K562 (cell line): Measurements from ENCODE around the gene CNTN6. TPM values are rescaled to one million over a fixed set of nuclear protein-coding genes. Genes with fewer than 3 reads are reported as not detected.

Experiments used
- ATAC-seq: fragments of 200-7000 bp; cut with Tn5 transposase; 3 replicates; pipeline ENCODE4 v1.9.1; 2020; ENCODE audit warnings: moderate library complexity
- BruUV-seq: library from RNA; stranded (reverse); fragments of 400-500 nt; replicated peaks from 2 replicates; lab custom pipeline; 2021; lab: Mats Ljungman, UMichigan
- CTCF ChIA-PET: fragments of 300-600 bp; formaldehyde crosslinking; extraction: SDS; loops from one replicate; lab custom pipeline; 2021; ENCODE audit warnings: low intra/inter-chr PET ratio; lab: Yijun Ruan, JAX
- POLR2A ChIA-PET: fragments of 300-600, 350-650 bp; sonication (Branson Sonifier 250); formaldehyde crosslinking; extraction: SDS; loops from one replicate; lab custom pipeline; 2021; ENCODE audit warnings: antibody characterized with exemption, inconsistent platforms; lab: Yijun Ruan, JAX
- DNase-seq, 4 experiments: peaks; one replicate each; pipeline versions ENCODE4 v3.0.0 to v3.0.0-alpha.2; 2011 to 2018; ENCODE audit warnings: low spot score in 3 of 4, mixed read lengths in 3 of 4; ENCODE audit errors: extremely low read depth in 1 of 4
- FAIRE-seq: peaks from 2 replicates; lab custom pipeline; 2011; peaks lifted over from hg19 to GRCh38; lab: Jason Lieb, UNC
- H2AFZ ChIP-seq: 2 replicates; pipeline ENCODE4 v1.6.0; 2011; ENCODE audit warnings: low read depth, low read length, control low read depth, inconsistent platforms
- H3K27ac ChIP-seq: fragments of 200-600 bp; 3 replicates; pipeline ENCODE4 v1.8.0; 2011; ENCODE audit warnings: low read depth, mild to moderate bottlenecking, control low read depth, inconsistent platforms, low read length, moderate library complexity, mixed read lengths; ENCODE audit errors: extremely low read depth
- H3K27me3 ChIP-seq, 2 experiments: fragments of 300-600 bp in 1 of 2; 2 replicates in 1 of 2; 3 replicates in 1 of 2; pipeline versions ENCODE4 v1.6.0 to v1.8.0; 2011; ENCODE audit warnings: inconsistent platforms in 2 of 2, low read length in 2 of 2, mild to moderate bottlenecking in 1 of 2, mixed read lengths in 1 of 2, moderate library complexity in 1 of 2; ENCODE audit not compliant: control insufficient read depth in 2 of 2, insufficient read depth in 2 of 2
- H3K36me3 ChIP-seq: fragments of 300-600 bp; 3 replicates; pipeline ENCODE4 v1.8.0; 2011; ENCODE audit warnings: mild to moderate bottlenecking, low read length, inconsistent platforms; ENCODE audit not compliant: control insufficient read depth, insufficient read depth
- H3K4me1 ChIP-seq, 2 experiments: fragments of 200-600 bp in 1 of 2; replicated peaks in 1 of 2; 2 replicates in 1 of 2; 3 replicates in 1 of 2; pipeline versions ENCODE4 v1.5.1 to v1.8.0; 2011; ENCODE audit warnings: inconsistent platforms in 2 of 2, low read length in 2 of 2, mild to moderate bottlenecking in 1 of 2, mixed read lengths in 1 of 2, moderate library complexity in 1 of 2; ENCODE audit not compliant: control insufficient read depth in 2 of 2, insufficient read depth in 2 of 2
- H3K4me2 ChIP-seq: 2 replicates; pipeline ENCODE4 v1.6.1; 2011; ENCODE audit warnings: low read length, control low read depth, inconsistent platforms, mixed read lengths; ENCODE audit not compliant: insufficient read depth
- H3K4me3 ChIP-seq: fragments of 200-600 bp; sonication (generic), shearing (Covaris generic); 2 replicates; pipeline ENCODE4 v1.5.1; 2016; ENCODE audit warnings: control low read depth, inconsistent platforms
- H3K79me2 ChIP-seq: fragments of 200-600 bp; 3 replicates; pipeline ENCODE4 v1.8.0; 2011; ENCODE audit warnings: low read length, inconsistent platforms; ENCODE audit not compliant: control insufficient read depth, insufficient read depth
- H3K9ac ChIP-seq, 2 experiments: 2 replicates each; pipeline versions ENCODE4 v1.6.0 to v1.6.1; 2011; ENCODE audit warnings: low read depth in 2 of 2, low read length in 2 of 2, control low read depth in 1 of 2, inconsistent platforms in 1 of 2, mild to moderate bottlenecking in 1 of 2, mixed read lengths in 1 of 2; ENCODE audit not compliant: insufficient read depth in 1 of 2
- H3K9me1 ChIP-seq: one replicate; pipeline ENCODE4 v1.6.0; 2011; ENCODE audit warnings: inconsistent platforms, mild to moderate bottlenecking, low read length, moderate library complexity; ENCODE audit not compliant: control insufficient read depth, insufficient read depth
- H3K9me3 ChIP-seq: replicated peaks from 2 replicates; pipeline ENCODE4 v1.5.1; 2011; ENCODE audit warnings: low read depth, low read length, inconsistent platforms; ENCODE audit not compliant: control insufficient read depth, insufficient read depth
- H4K20me1 ChIP-seq: replicated peaks from 2 replicates; pipeline ENCODE4 v1.6.1; 2011; ENCODE audit warnings: low read length, inconsistent platforms, mixed read lengths; ENCODE audit not compliant: control insufficient read depth, insufficient read depth
- CEBPG ChIP-seq, 3 experiments: fragments of 200-800 bp in 1 of 3; sonication (Bioruptor generic) in 1 of 3; sonication (generic) in 1 of 3; formaldehyde crosslinking in 1 of 3; IDR thresholded peaks in 2 of 3; conservative IDR thresholded peaks in 1 of 3; 2 replicates each; pipeline versions ENCODE4 v1.6.1 to v1.8.0; 2016 to 2022; ENCODE audit warnings: missing compliant biosample characterization in 2 of 3, missing genetic modification characterization in 2 of 3, mild to moderate bottlenecking in 1 of 3, missing genetic modification reagents in 1 of 3
- ZBTB40 ChIP-seq, 2 experiments: fragments of 450-650 bp in 1 of 2; sonication (generic) in 1 of 2; formaldehyde crosslinking in 1 of 2; IDR thresholded peaks; 2 replicates each; pipeline versions ENCODE4 v1.7.1 to v1.9.0; 2016 to 2022; ENCODE audit warnings: inconsistent platforms in 1 of 2, mild to moderate bottlenecking in 1 of 2, missing genetic modification reagents in 1 of 2
- WGBS: fragments of 100-300 bp; shearing (Covaris generic); methylation state at CpG from one replicate; pipeline ENCODE4 v1.1.6; 2016; ENCODE audit warnings: low coverage, mixed read lengths; ENCODE audit not compliant: insufficient coverage; ENCODE audit errors: missing lambda C conversion rate; 5-methylcytosine and 5-hydroxymethylcytosine counted together
- in situ Hi-C: fragments of 300-500 bp; cut with MboI; formaldehyde crosslinking; loops from 4 replicates; pipeline ENCODE4 v1.15.0; 2018; ENCODE audit warnings: inconsistent platforms, mixed read lengths
- intact Hi-C: fragments of 100-400 bp; cut with micrococcal nuclease; formaldehyde crosslinking; loops from 2 replicates; pipeline ENCODE4 v1.14.2; 2022
- polyA plus RNA-seq, 8 experiments: library from polyadenylated mRNA; depleted of rRNA in 4 of 8; stranded (reverse) in 5 of 8; unstranded in 3 of 8; fragments of >200 nt; fragmentation: Nextera tagmentation in 2 of 8; fragmentation: Illumina TruSeq in 1 of 8; extraction: Ambion mirVana in 2 of 8; extraction: Trizol in 1 of 8; gene quantifications; 2 replicates each; pipeline versions ENCODE4 v1.2.1 to v1.2.3, GENCODE V29; 2011 to 2014; ENCODE audit warnings: inconsistent platforms in 1 of 8, missing spikeins in 1 of 8
- total RNA-seq, 7 experiments: library from RNA; depleted of rRNA in 6 of 7; stranded (reverse); fragments of >200 nt in 6 of 7; fragmentation: Illumina TruSeq in 2 of 7; extraction: Trizol in 2 of 7; gene quantifications; 2 replicates each; pipeline versions ENCODE4 v1.2.1 to v1.2.3, GENCODE V29; 2011 to 2021; ENCODE audit warnings: low replicate concordance in 1 of 7

The CNTN6 gene
- total and polyA plus RNA-seq, 9 of the 15 experiments (the other 6 are each of a cell fraction or from before 2014, with no cell fraction given) = not detected

DNA sequence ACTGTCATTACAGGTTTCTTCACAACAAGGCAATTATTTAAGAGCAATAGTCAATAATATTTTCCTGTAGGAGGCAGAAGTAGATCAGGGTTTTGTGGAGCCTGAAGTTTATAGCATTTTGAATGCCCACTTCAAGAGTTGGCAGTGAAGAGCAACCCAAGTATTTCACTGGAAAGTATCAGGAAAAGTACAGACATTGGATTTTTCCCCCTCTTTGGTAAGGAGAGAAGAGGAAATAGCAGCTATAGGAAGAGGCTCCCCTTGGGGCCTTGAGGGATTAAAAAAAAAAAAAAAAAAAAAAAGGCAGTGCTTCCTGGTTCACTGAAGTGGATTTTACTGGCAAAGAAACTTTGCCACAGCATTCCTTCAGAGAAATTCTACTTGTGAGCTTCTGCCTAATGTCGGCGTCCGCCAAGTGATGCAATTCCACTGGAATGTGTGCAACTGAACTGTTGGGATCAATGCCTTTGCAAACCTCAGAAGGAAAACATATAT is 5.7 kb upstream of the CNTN6 start:
- H3K36me3 ChIP-seq = no peaks in the 10 kb centered on the region
- in situ Hi-C loops = no loop called here
- TF ChIP-seq CEBPG (CRISPR knock-in tag; IDR thresholded peaks at IDR 0.05) (0 out of 2 replicates have a peak, but pooled peaks have one; percentile 11), CEBPG (tag; conservative IDR thresholded peaks at IDR 0.05 in 1 of 2, IDR thresholded peaks at IDR 0.05 in 1 of 2) (peak in 1 of 2 experiments; percentile 53; a peak in 2 of 4 replicates), ZBTB40 (IDR thresholded peaks at IDR 0.05) (no peak), ZBTB40 (CRISPR knock-in tag; IDR thresholded peaks at IDR 0.05) (no peak)
- H3K27ac ChIP-seq = no peak overlapping the region
- no peaks in the 10 kb centered on the region for H3K79me2 ChIP-seq
- no peak for ATAC-seq
- H2AFZ ChIP-seq = no peak overlapping the region
- WGBS = 2% methylated on average over 3 of the region's 3 CpGs
- H3K9ac ChIP-seq = no peak overlapping the region
- POLR2A ChIA-PET = no interaction called here
- H3K9me3 ChIP-seq = peaks cover 5% of the 10 kb centered on the region; the same call in 1 of the 2 replicates
- no peaks in the 10 kb centered on the region for H3K27me3 ChIP-seq
- FAIRE-seq = no peak
- H3K4me2 ChIP-seq = no peak overlapping the region
- no TSS peak for BruUV-seq
- CTCF ChIA-PET = no interaction called here
- H3K4me3 ChIP-seq = no peak overlapping the region
- H3K4me1 ChIP-seq = no peaks in the 10 kb centered on the region
- DNase-seq = no peak
- no peaks in the 10 kb centered on the region for H4K20me1 ChIP-seq
- no peaks in the 10 kb centered on the region for H3K9me1 ChIP-seq
- intact Hi-C loops = no loop called here
